ENCODE measurements around the gene LUZP2. TPM values are rescaled to one million over a fixed set of nuclear protein-coding genes. Genes with fewer than 3 reads are reported as not detected.

The LUZP2 gene
- total RNA-seq, 1 experiment from 2014 or later: not detected

GRCh38 chr11:24819863-24820434, 323.1 kb downstream of the LUZP2 start:
- H3K36me3 Mint-ChIP-seq (ENCODE audit: insufficient read depth, unreplicated experiment): no peaks in the 10 kb centered on the region
- intact Hi-C loops (cut with micrococcal nuclease; ENCODE audit: unreplicated experiment): no loop called here
- no peak for TF ChIP-seq CTCF (IDR thresholded peaks at IDR 0.05; ENCODE audit: insufficient read depth in 1 of 2, low read depth in 1 of 2, low read length in 1 of 2, severe bottlenecking in 1 of 2, unreplicated experiment in 1 of 2)

GRCh38 chr11:24820541-24820940, 323.7 kb downstream of the LUZP2 start:
- Mint-ChIP-seq H3K4me3 (ENCODE audit: unreplicated experiment) (no peak overlapping the region), H3K27ac (ENCODE audit: unreplicated experiment) (no peak overlapping the region), H3K27me3 (ENCODE audit: insufficient read depth, unreplicated experiment) (no peaks in the 10 kb centered on the region), H3K9me3 (ENCODE audit: unreplicated experiment) (no peaks in the 10 kb centered on the region), H3K36me3 (ENCODE audit: insufficient read depth, unreplicated experiment) (no peaks in the 10 kb centered on the region), H3K4me1 (ENCODE audit: low read depth, unreplicated experiment) (no peaks in the 10 kb centered on the region)
- Histone ChIP-seq H3K4me1 (no peaks in the 10 kb centered on the region), H3K4me3 (ENCODE audit: low read depth, low read length) (no peak overlapping the region), H3K9me3 (no peaks in the 10 kb centered on the region), H3K27me3 (replicated peaks; ENCODE audit: control insufficient read depth, insufficient read depth, low read length) (no peaks in the 10 kb centered on the region), H3K36me3 (ENCODE audit: control insufficient read depth, insufficient read depth, low read length) (no peaks in the 10 kb centered on the region)
- BruUV-seq (replicated peaks): no TSS peak
- no peak for DNase-seq
- POLR2A ChIA-PET: no interaction called here
- no peak for TF ChIP-seq CTCF (IDR thresholded peaks at IDR 0.05; ENCODE audit: insufficient read depth in 1 of 2, low read depth in 1 of 2, low read length in 1 of 2, severe bottlenecking in 1 of 2, unreplicated experiment in 1 of 2)
- intact Hi-C loops (cut with micrococcal nuclease; ENCODE audit: unreplicated experiment): no loop called here
- CTCF ChIA-PET: interaction anchor here (0.6 kb wide), 1 partner anchor 175 kb away, joined by 3 read pairs; no protein-coding TSS in a partner anchor

More at GRCh38 chr11:24819863-24820434, 323.1 kb downstream of the LUZP2 start:
- Mint-ChIP-seq H3K27ac (ENCODE audit: unreplicated experiment) (no peak overlapping the region), H3K4me3 (ENCODE audit: unreplicated experiment) (no peak overlapping the region), H3K9me3 (ENCODE audit: unreplicated experiment) (no peaks in the 10 kb centered on the region), H3K4me1 (ENCODE audit: low read depth, unreplicated experiment) (no peaks in the 10 kb centered on the region), H3K27me3 (ENCODE audit: insufficient read depth, unreplicated experiment) (no peaks in the 10 kb centered on the region)
- CTCF ChIA-PET: interaction anchor here (0.6 kb wide), 1 partner anchor 176 kb away, joined by 3 read pairs; no protein-coding TSS in a partner anchor
- H3K4me3 ChIP-seq (ENCODE audit: low read depth, low read length): no peak overlapping the region
- H3K9me3 ChIP-seq: no peaks in the 10 kb centered on the region
- no peaks in the 10 kb centered on the region for H3K4me1 ChIP-seq
- POLR2A ChIA-PET: no interaction called here
- DNase-seq: no peak
- no TSS peak for BruUV-seq (replicated peaks)
- no peaks in the 10 kb centered on the region for H3K36me3 ChIP-seq (ENCODE audit: control insufficient read depth, insufficient read depth, low read length)
- H3K27me3 ChIP-seq (replicated peaks; ENCODE audit: control insufficient read depth, insufficient read depth, low read length): no peaks in the 10 kb centered on the region

GRCh38 chr11:24828938-24829605, 332.2 kb downstream of the LUZP2 start:
- H3K9me3 Mint-ChIP-seq (ENCODE audit: unreplicated experiment): no peaks in the 10 kb centered on the region
- peak overlapping the region; percentile 44 for H3K4me3 Mint-ChIP-seq (ENCODE audit: unreplicated experiment)
- DNase-seq: peak in 1 of 2 experiments; percentile 13
- intact Hi-C loops (cut with micrococcal nuclease; ENCODE audit: unreplicated experiment): no loop called here
- Histone ChIP-seq H3K4me3 (ENCODE audit: low read depth, low read length) (no peak overlapping the region), H3K27me3 (replicated peaks; ENCODE audit: control insufficient read depth, insufficient read depth, low read length) (no peaks in the 10 kb centered on the region), H3K36me3 (ENCODE audit: control insufficient read depth, insufficient read depth, low read length) (no peaks in the 10 kb centered on the region), H3K9me3 (no peaks in the 10 kb centered on the region), H3K4me1 (no peaks in the 10 kb centered on the region)
- POLR2A ChIA-PET: no interaction called here
- CTCF ChIA-PET: no interaction called here
- no TSS peak for BruUV-seq (replicated peaks)
- no peak for TF ChIP-seq CTCF (IDR thresholded peaks at IDR 0.05; ENCODE audit: insufficient read depth in 1 of 2, low read depth in 1 of 2, low read length in 1 of 2, severe bottlenecking in 1 of 2, unreplicated experiment in 1 of 2)
- peaks cover 6% of the 10 kb centered on the region for H3K36me3 Mint-ChIP-seq (ENCODE audit: insufficient read depth, unreplicated experiment)
- peak overlapping the region; percentile 24 for H3K27ac Mint-ChIP-seq (ENCODE audit: unreplicated experiment)
- H3K4me1 Mint-ChIP-seq (ENCODE audit: low read depth, unreplicated experiment): peaks cover 8% of the 10 kb centered on the region
- no peaks in the 10 kb centered on the region for H3K27me3 Mint-ChIP-seq (ENCODE audit: insufficient read depth, unreplicated experiment)

All from Caco-2 (cell line).